PC-9 (cell line): ENCODE results near the gene ADAMTS3. TPM values are rescaled to one million over a fixed set of nuclear protein-coding genes. Genes with fewer than 3 reads are reported as not detected.

Source experiments
- BruUV-seq: library from RNA; stranded (reverse); fragments of 400-500 nt; replicated peaks from 2 replicates; lab custom pipeline; 2021; lab: Mats Ljungman, UMichigan
- CTCF ChIA-PET: fragments of 300-600 bp; sonication (Branson Sonifier 250); formaldehyde crosslinking; loops from one replicate; lab custom pipeline; 2022; ENCODE audit warnings: antibody characterized with exemption; lab: Charles Lee
- POLR2A ChIA-PET: fragments of 300-600 bp; sonication (Branson Sonifier 250); formaldehyde crosslinking; loops from one replicate; lab custom pipeline; 2022; ENCODE audit warnings: antibody characterized with exemption; ENCODE audit not compliant: unreplicated experiment; lab: Charles Lee
- DNase-seq, 2 experiments: peaks; one replicate each; pipeline versions ENCODE4 v3.0.0 to v3.0.0-alpha.2; 2015 to 2022; ENCODE audit warnings: mixed read lengths in 1 of 2
- H2AFZ ChIP-seq: fragments of 200-600 bp; sonication (generic); 2 replicates; pipeline ENCODE4 v1.8.1; 2017; ENCODE audit warnings: antibody characterized with exemption
- H3F3A ChIP-seq: fragments of 200-600 bp; sonication (generic); 2 replicates; pipeline ENCODE4 v1.8.1; 2017; ENCODE audit warnings: antibody characterized with exemption, mild to moderate bottlenecking, low read depth; ENCODE audit not compliant: insufficient read depth
- H3K27ac ChIP-seq: fragments of 200-600 bp; sonication (generic); 2 replicates; pipeline ENCODE4 v1.6.1; 2016; ENCODE audit warnings: mixed run types
- H3K27me3 ChIP-seq: fragments of 200-600 bp; sonication (generic); 2 replicates; pipeline ENCODE4 v1.6.1; 2016; ENCODE audit warnings: low read depth, mixed run types; ENCODE audit not compliant: insufficient read depth
- H3K36me3 ChIP-seq: fragments of 200-600 bp; sonication (generic); 2 replicates; pipeline ENCODE4 v1.6.1; 2016; ENCODE audit warnings: low read depth, mixed run types
- H3K4me1 ChIP-seq: fragments of 200-600 bp; sonication (generic); replicated peaks from 2 replicates; pipeline ENCODE4 v1.6.1; 2016; ENCODE audit warnings: mixed run types; ENCODE audit not compliant: insufficient read depth
- H3K4me2 ChIP-seq: fragments of 200-600 bp; sonication (generic); 2 replicates; pipeline ENCODE4 v1.6.1; 2017; ENCODE audit warnings: mixed run types
- H3K4me3 ChIP-seq: fragments of 200-600 bp; sonication (generic); 2 replicates; pipeline ENCODE4 v1.6.1; 2016; ENCODE audit warnings: mixed run types
- H3K79me2 ChIP-seq: fragments of 200-600 bp; sonication (generic); 2 replicates; pipeline ENCODE4 v1.6.1; 2017; ENCODE audit warnings: low read depth, mixed run types
- H3K9me2 ChIP-seq: fragments of 200-600 bp; sonication (generic); 2 replicates; pipeline ENCODE4 v1.8.1; 2017; ENCODE audit warnings: mild to moderate bottlenecking; ENCODE audit not compliant: insufficient read depth
- H3K9me3 ChIP-seq: fragments of 200-600 bp; sonication (generic); 2 replicates; pipeline ENCODE4 v1.8.1; 2016; ENCODE audit warnings: low read depth; ENCODE audit not compliant: insufficient read depth
- H4K20me1 ChIP-seq: fragments of 200-600 bp; sonication (generic); 2 replicates; pipeline ENCODE4 v1.8.1; 2017; ENCODE audit not compliant: insufficient read depth
- CTCF ChIP-seq: fragments of 200-600 bp; sonication (generic); conservative IDR thresholded peaks from 2 replicates; pipeline ENCODE4 v1.6.1; 2017; ENCODE audit warnings: mixed run types, antibody characterized with exemption, mild to moderate bottlenecking, moderate library complexity
- EZH2 ChIP-seq: fragments of 200-600 bp; sonication (generic); IDR thresholded peaks from 2 replicates; pipeline ENCODE4 v1.8.0; 2017; ENCODE audit warnings: antibody characterized with exemption, low read depth
- intact Hi-C: fragments of 100-400 bp; cut with micrococcal nuclease; formaldehyde crosslinking; loops from one replicate; pipeline ENCODE4 v1.10.0; 2022; ENCODE audit not compliant: unreplicated experiment
- total RNA-seq: library from RNA; stranded (reverse); gene quantifications from 2 replicates; pipeline ENCODE4 v1.2.3, GENCODE V29; 2021

The ADAMTS3 gene
- total RNA-seq, 1 experiment from 2014 or later: 0.76 TPM

- no peak overlapping the region for H3K27ac ChIP-seq
Observed at GRCh38 chr4:72567036-72567435, 2.0 kb downstream of the ADAMTS3 start.

GRCh38 chr4:72566464-72566972, 2.5 kb downstream of the ADAMTS3 start:
- Histone ChIP-seq H4K20me1 (no peaks in the 10 kb centered on the region), H3K9me3 (no peaks in the 10 kb centered on the region), H3K9me2 (no peaks in the 10 kb centered on the region), H3K4me1 (peaks cover 6% of the 10 kb centered on the region; the same call in 1 of the 2 replicates), H3K79me2 (no peaks in the 10 kb centered on the region), H2AFZ (no peak overlapping the region), H3K27ac (no peak overlapping the region), H3K36me3 (no peaks in the 10 kb centered on the region), H3K4me3 (no peak overlapping the region), H3K27me3 (no peaks in the 10 kb centered on the region), H3F3A (no peaks in the 10 kb centered on the region), H3K4me2 (no peak overlapping the region)
- CTCF ChIA-PET: no interaction called here
- POLR2A ChIA-PET: no interaction called here
- no peak for TF ChIP-seq CTCF
- no peak for TF ChIP-seq EZH2
- intact Hi-C loops: no loop called here
- DNase-seq: no peak
- no TSS peak for BruUV-seq

More at GRCh38 chr4:72567036-72567435, 2.0 kb downstream of the ADAMTS3 start:
- H3K36me3 ChIP-seq: no peaks in the 10 kb centered on the region
- no peak overlapping the region; the same call in 1 of the 2 replicates for H3K4me3 ChIP-seq
- CTCF ChIA-PET: no interaction called here
- no peaks in the 10 kb centered on the region for H3F3A ChIP-seq
- H3K9me3 ChIP-seq: no peaks in the 10 kb centered on the region
- peak overlapping the region; percentile 82; the same call in 1 of the 2 replicates for H2AFZ ChIP-seq
- TF ChIP-seq EZH2 (no peak), CTCF (no peak)
- no peak for DNase-seq
- no peaks in the 10 kb centered on the region for H3K79me2 ChIP-seq
- intact Hi-C loops: no loop called here
- peak overlapping the region; percentile 99 for H3K4me2 ChIP-seq
- no peaks in the 10 kb centered on the region for H3K27me3 ChIP-seq
- no TSS peak for BruUV-seq
- POLR2A ChIA-PET: no interaction called here
- H4K20me1 ChIP-seq: no peaks in the 10 kb centered on the region
- no peaks in the 10 kb centered on the region for H3K9me2 ChIP-seq
- H3K4me1 ChIP-seq: peaks cover 6% of the 10 kb centered on the region; the same call in 1 of the 2 replicates

DNA sequence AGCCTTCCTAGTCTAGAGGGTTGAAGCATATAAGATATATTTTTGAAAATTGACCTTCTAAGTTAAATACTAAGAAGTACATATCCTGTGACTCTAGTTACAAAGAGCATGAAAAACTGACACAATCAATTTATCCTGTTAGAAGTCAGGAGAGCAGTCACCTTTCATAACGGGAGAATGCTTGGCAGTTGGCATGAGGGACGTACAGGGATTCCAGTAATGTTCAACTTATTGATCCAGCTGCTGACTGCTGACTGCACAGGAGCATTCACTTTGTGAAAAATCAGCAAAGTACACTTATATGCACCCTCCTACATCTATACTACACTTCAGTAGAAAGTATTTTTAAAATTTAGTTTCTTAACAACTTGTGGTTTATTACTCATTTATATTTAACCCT, 4.2 kb downstream of the ADAMTS3 start:
- ChIA-PET POLR2A (no interaction called here), CTCF (no interaction called here)
- Histone ChIP-seq H3F3A (no peaks in the 10 kb centered on the region), H3K4me1 (peaks cover 6% of the 10 kb centered on the region; the same call in 1 of the 2 replicates), H3K9me3 (no peaks in the 10 kb centered on the region), H3K79me2 (no peaks in the 10 kb centered on the region), H3K4me3 (no peak overlapping the region), H4K20me1 (no peaks in the 10 kb centered on the region), H2AFZ (no peak overlapping the region), H3K36me3 (no peaks in the 10 kb centered on the region), H3K9me2 (no peaks in the 10 kb centered on the region), H3K27me3 (no peaks in the 10 kb centered on the region), H3K4me2 (no peak overlapping the region), H3K27ac (no peak overlapping the region)
- intact Hi-C loops: no loop called here
- no peak for DNase-seq
- no TSS peak for BruUV-seq
- TF ChIP-seq CTCF: no peak
- no peak for TF ChIP-seq EZH2
